Fibroblast of lung (primary cell): Measurements from ENCODE around the gene TGDS. TPM values are rescaled to one million over a fixed set of nuclear protein-coding genes. Genes with fewer than 3 reads are reported as not detected.

Source experiments
- DNase-seq, 2 donors: peaks; one replicate each; pipeline versions ENCODE4 v3.0.0 to v3.0.0-alpha.2; 2010; ENCODE audit warnings: low read depth in 2 of 2
- H2AFZ ChIP-seq: 2 replicates; pipeline ENCODE4 v1.5.1; 2012; ENCODE audit warnings: low read length, control low read depth, inconsistent platforms
- H3K27ac ChIP-seq: 2 replicates; pipeline ENCODE4 v1.5.1; 2011; ENCODE audit warnings: low read length, control low read depth; ENCODE audit not compliant: insufficient read depth
- H3K27me3 ChIP-seq: 2 replicates; pipeline ENCODE4 v1.5.1; 2011; ENCODE audit warnings: mild to moderate bottlenecking, low read length; ENCODE audit not compliant: control insufficient read depth, insufficient read depth
- H3K36me3 ChIP-seq: 2 replicates; pipeline ENCODE4 v1.5.1; 2011; ENCODE audit warnings: low read length; ENCODE audit not compliant: control insufficient read depth, insufficient read depth
- H3K4me1 ChIP-seq: 2 replicates; pipeline ENCODE4 v1.5.1; 2011; ENCODE audit warnings: low read length; ENCODE audit not compliant: control insufficient read depth, insufficient read depth; ENCODE audit errors: extremely low read depth
- H3K4me2 ChIP-seq: 2 replicates; pipeline ENCODE4 v1.5.1; 2011; ENCODE audit warnings: low read length, control low read depth; ENCODE audit not compliant: insufficient read depth; ENCODE audit errors: extremely low read depth
- H3K4me3 ChIP-seq, 4 experiments: fragments of 200-600 bp in 1 of 4; sonication (generic) in 1 of 4; replicated peaks in 1 of 4; 2 replicates each; pipeline ENCODE4 v1.5.1; 2011 to 2016; ENCODE audit warnings: low read length in 4 of 4, low read depth in 3 of 4, mild to moderate bottlenecking in 3 of 4, control low read depth in 2 of 4, inconsistent platforms in 1 of 4, mixed read lengths in 1 of 4; ENCODE audit not compliant: insufficient read depth in 1 of 4; ENCODE audit errors: control extremely low read depth in 1 of 4
- H3K79me2 ChIP-seq: 2 replicates; pipeline ENCODE4 v1.5.1; 2012; ENCODE audit warnings: mild to moderate bottlenecking, low read length, inconsistent platforms; ENCODE audit not compliant: control insufficient read depth, insufficient read depth
- H3K9ac ChIP-seq: 2 replicates; pipeline ENCODE4 v1.5.1; 2011; ENCODE audit warnings: mild to moderate bottlenecking, low read length, control low read depth; ENCODE audit not compliant: insufficient read depth
- H3K9me3 ChIP-seq: 2 replicates; pipeline ENCODE4 v1.5.1; 2012; ENCODE audit warnings: low read depth, low read length; ENCODE audit not compliant: control insufficient read depth, insufficient read depth
- H4K20me1 ChIP-seq: 2 replicates; pipeline ENCODE4 v1.5.1; 2011; ENCODE audit warnings: low read length; ENCODE audit not compliant: control insufficient read depth, insufficient read depth; ENCODE audit errors: extremely low read depth
- EZH2 ChIP-seq: IDR thresholded peaks from 2 replicates; pipeline ENCODE4 v1.5.1; 2012; ENCODE audit warnings: low read length, control low read depth, mild to moderate bottlenecking; ENCODE audit errors: missing control alignments
- polyA plus RNA-seq, 2 donors: library from polyadenylated mRNA; depleted of rRNA in 1 of 2; stranded (reverse) in 1 of 2; unstranded in 1 of 2; fragments of >200 nt; gene quantifications; 2 replicates each; pipeline ENCODE4 v1.2.1, GENCODE V29; 2011 to 2012; ENCODE audit warnings: missing spikeins in 1 of 2
- total RNA-seq: library from RNA; depleted of rRNA; stranded (reverse); fragments of >200 nt; gene quantifications from 2 replicates; pipeline ENCODE4 v1.2.1, GENCODE V29; 2014
- TF ChIP-seq, protein P1 (sequence below), 2 donors: IDR thresholded peaks in 1 of 2; conservative IDR thresholded peaks in 1 of 2; 1 replicate in 1 of 2; 2 replicates in 1 of 2; pipeline ENCODE4 v1.5.1; 2011 to 2012; ENCODE audit warnings: low read length in 2 of 2, control low read depth in 1 of 2, inconsistent platforms in 1 of 2, low read depth in 1 of 2, mild to moderate bottlenecking in 1 of 2

Gene TGDS
- total and polyA plus RNA-seq, 2 donors (not counting 1 experiment from before 2014, with no cell fraction given): 13.4 to 15.2 TPM

DNA sequence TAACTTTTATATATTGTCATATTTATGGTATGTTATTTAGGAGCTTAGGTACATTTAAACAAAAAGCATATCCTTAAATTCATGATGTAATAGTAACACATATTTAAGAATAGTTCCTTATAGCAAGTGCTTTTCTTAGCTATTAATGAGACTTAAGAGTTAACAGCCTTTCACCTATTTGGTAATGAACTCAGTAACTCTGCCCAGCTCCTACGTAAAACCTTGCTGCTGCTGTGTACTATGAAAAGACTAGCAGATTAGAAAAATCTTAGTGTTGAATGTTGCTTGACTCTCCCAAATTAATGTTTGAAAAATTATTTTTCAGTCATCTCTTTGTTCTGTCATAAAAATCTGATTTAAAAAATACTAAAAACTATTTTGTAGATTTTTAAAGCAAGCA lies 12.6 kb upstream of the TGDS start:
- peaks cover 8% of the 10 kb centered on the region for H3K79me2 ChIP-seq
- no peaks in the 10 kb centered on the region for H3K9me3 ChIP-seq
- H3K4me3 ChIP-seq: no peak overlapping the region
- no peak overlapping the region for H3K27ac ChIP-seq
- no peaks in the 10 kb centered on the region for H3K27me3 ChIP-seq
- DNase-seq: no peak
- H3K36me3 ChIP-seq: peaks cover 5% of the 10 kb centered on the region
- H3K4me2 ChIP-seq: no peak overlapping the region
- no peak overlapping the region for H3K9ac ChIP-seq
- TF ChIP-seq, protein P1, sequence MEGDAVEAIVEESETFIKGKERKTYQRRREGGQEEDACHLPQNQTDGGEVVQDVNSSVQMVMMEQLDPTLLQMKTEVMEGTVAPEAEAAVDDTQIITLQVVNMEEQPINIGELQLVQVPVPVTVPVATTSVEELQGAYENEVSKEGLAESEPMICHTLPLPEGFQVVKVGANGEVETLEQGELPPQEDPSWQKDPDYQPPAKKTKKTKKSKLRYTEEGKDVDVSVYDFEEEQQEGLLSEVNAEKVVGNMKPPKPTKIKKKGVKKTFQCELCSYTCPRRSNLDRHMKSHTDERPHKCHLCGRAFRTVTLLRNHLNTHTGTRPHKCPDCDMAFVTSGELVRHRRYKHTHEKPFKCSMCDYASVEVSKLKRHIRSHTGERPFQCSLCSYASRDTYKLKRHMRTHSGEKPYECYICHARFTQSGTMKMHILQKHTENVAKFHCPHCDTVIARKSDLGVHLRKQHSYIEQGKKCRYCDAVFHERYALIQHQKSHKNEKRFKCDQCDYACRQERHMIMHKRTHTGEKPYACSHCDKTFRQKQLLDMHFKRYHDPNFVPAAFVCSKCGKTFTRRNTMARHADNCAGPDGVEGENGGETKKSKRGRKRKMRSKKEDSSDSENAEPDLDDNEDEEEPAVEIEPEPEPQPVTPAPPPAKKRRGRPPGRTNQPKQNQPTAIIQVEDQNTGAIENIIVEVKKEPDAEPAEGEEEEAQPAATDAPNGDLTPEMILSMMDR (conservative IDR thresholded peaks at IDR 0.05 in 1 of 2, IDR thresholded peaks at IDR 0.05 in 1 of 2; ENCODE audit: low read depth in 1 of 2, low read length in 2 of 2): no peak
- no peak for TF ChIP-seq EZH2
- no peaks in the 10 kb centered on the region for H4K20me1 ChIP-seq
- H3K4me1 ChIP-seq: no peaks in the 10 kb centered on the region
- H2AFZ ChIP-seq: no peak overlapping the region

DNA sequence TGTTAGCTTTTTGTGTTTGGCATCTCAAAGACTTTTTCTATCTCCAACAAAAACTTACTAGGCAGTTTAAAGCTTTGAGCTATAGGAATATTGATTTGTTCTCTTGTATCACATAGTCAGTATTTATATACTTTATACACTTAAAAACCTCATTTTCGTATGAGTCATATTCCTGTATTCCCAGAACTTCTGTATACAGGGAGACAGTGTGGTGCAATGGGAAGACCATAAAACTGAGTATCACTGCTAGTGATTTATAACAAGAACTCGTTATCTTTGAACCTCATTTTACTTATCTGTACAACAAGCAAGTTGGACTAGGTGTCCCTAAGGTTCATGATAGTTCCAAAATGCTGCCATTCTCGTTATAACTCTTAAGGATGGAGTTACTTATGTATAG lies 12.0 kb upstream of the TGDS start:
- H3K27me3 ChIP-seq: no peaks in the 10 kb centered on the region
- H3K9ac ChIP-seq: no peak overlapping the region
- no peak overlapping the region for H3K4me2 ChIP-seq
- DNase-seq: no peak
- no peak overlapping the region for H2AFZ ChIP-seq
- H3K27ac ChIP-seq: no peak overlapping the region
- H3K9me3 ChIP-seq: no peaks in the 10 kb centered on the region
- H4K20me1 ChIP-seq: no peaks in the 10 kb centered on the region
- H3K79me2 ChIP-seq: peaks cover 13% of the 10 kb centered on the region
- TF ChIP-seq, protein P1 (conservative IDR thresholded peaks at IDR 0.05 in 1 of 2, IDR thresholded peaks at IDR 0.05 in 1 of 2; ENCODE audit: low read depth in 1 of 2, low read length in 2 of 2): no peak
- no peak for TF ChIP-seq EZH2
- no peak overlapping the region for H3K4me3 ChIP-seq
- H3K36me3 ChIP-seq: peaks cover 5% of the 10 kb centered on the region
- no peaks in the 10 kb centered on the region for H3K4me1 ChIP-seq

DNA sequence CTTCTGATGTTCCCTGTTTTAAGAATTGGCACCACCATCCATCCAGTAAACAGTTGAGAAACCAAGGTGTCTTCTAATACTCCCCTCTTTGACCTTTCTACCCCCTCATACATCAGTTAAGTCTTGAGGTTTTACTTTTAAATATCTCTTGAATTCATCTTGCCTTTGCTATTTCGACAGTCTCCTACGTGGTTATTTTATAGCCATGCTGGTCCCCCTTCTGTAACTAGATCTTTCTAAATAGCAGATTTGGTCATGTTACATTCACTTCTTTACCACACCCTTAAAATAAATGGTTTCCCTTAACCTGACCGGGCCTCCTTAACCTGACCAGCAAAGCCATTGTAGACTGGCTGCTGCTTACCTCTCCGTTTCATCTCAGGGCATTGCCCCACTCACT lies 11.1 kb upstream of the TGDS start:
- Histone ChIP-seq H4K20me1 (no peaks in the 10 kb centered on the region), H2AFZ (no peak overlapping the region), H3K27me3 (no peaks in the 10 kb centered on the region), H3K9ac (no peak overlapping the region), H3K4me3 (no peak overlapping the region), H3K4me2 (no peak overlapping the region), H3K79me2 (peaks cover 21% of the 10 kb centered on the region), H3K9me3 (no peaks in the 10 kb centered on the region), H3K4me1 (no peaks in the 10 kb centered on the region), H3K27ac (no peak overlapping the region), H3K36me3 (peaks cover 5% of the 10 kb centered on the region)
- DNase-seq: no peak
- TF ChIP-seq, protein P1 (conservative IDR thresholded peaks at IDR 0.05 in 1 of 2, IDR thresholded peaks at IDR 0.05 in 1 of 2; ENCODE audit: low read depth in 1 of 2, low read length in 2 of 2): no peak
- no peak for TF ChIP-seq EZH2
